Thymus (tissue), 11 donors: Measurements from ENCODE around the gene ZNF763. TPM values are rescaled to one million over a fixed set of nuclear protein-coding genes. Genes with fewer than 3 reads are reported as not detected.

ENCODE experiments used
- DNase-seq, 9 donors: peaks; one replicate each; pipeline ENCODE4 v3.0.0-alpha.2; 2013; ENCODE audit warnings: low spot score in 9 of 9, low read depth in 6 of 9, missing footprints in 1 of 9
- H3K27ac ChIP-seq, 2 donors: one replicate each; pipeline ENCODE4 v1.5.1; 2013; ENCODE audit warnings: control low read depth in 1 of 2, low read depth in 1 of 2, low read length in 1 of 2, mild to moderate bottlenecking in 1 of 2, moderate library complexity in 1 of 2
- H3K27me3 ChIP-seq, 2 donors: one replicate each; pipeline ENCODE4 v1.5.1; 2013; ENCODE audit warnings: low read length in 1 of 2; ENCODE audit not compliant: control insufficient read depth in 2 of 2, insufficient read depth in 1 of 2
- H3K36me3 ChIP-seq, 2 donors: one replicate each; pipeline ENCODE4 v1.5.1; 2013; ENCODE audit warnings: low read length in 1 of 2, mild to moderate bottlenecking in 1 of 2, moderate library complexity in 1 of 2; ENCODE audit not compliant: control insufficient read depth in 2 of 2, insufficient read depth in 2 of 2
- H3K4me1 ChIP-seq, 2 donors: one replicate each; pipeline ENCODE4 v1.5.1; 2013; ENCODE audit warnings: low read length in 2 of 2; ENCODE audit not compliant: control insufficient read depth in 2 of 2, insufficient read depth in 2 of 2
- H3K4me3 ChIP-seq, 2 donors: one replicate each; pipeline ENCODE4 v1.5.1; 2013; ENCODE audit warnings: low read length in 2 of 2, control low read depth in 1 of 2, mild to moderate bottlenecking in 1 of 2
- H3K9me3 ChIP-seq, 2 donors: one replicate each; pipeline ENCODE4 v1.5.1; 2013; ENCODE audit warnings: low read length in 1 of 2, mild to moderate bottlenecking in 1 of 2; ENCODE audit not compliant: control insufficient read depth in 2 of 2, insufficient read depth in 1 of 2
- WGBS: extraction: QIAGEN DNeasy Blood & Tissue Kit; methylation state at CpG from one replicate; pipeline ENCODE4 v1.1.7; 2013; 5-methylcytosine and 5-hydroxymethylcytosine counted together
- polyA plus RNA-seq: library from polyadenylated mRNA; stranded (reverse); fragments of 200-250 nt; gene quantifications from one replicate; pipeline ENCODE4 v1.2.3, GENCODE V29; 2013
- total RNA-seq: library from RNA; stranded (reverse); fragments of 120-200 nt; gene quantifications from one replicate; pipeline ENCODE4 v1.2.4, GENCODE V29; 2013
- donor health status: healthy.

Gene ZNF763
- total and polyA plus RNA-seq, 2 donors, result 4.4 to 9.9 TPM

DNA sequence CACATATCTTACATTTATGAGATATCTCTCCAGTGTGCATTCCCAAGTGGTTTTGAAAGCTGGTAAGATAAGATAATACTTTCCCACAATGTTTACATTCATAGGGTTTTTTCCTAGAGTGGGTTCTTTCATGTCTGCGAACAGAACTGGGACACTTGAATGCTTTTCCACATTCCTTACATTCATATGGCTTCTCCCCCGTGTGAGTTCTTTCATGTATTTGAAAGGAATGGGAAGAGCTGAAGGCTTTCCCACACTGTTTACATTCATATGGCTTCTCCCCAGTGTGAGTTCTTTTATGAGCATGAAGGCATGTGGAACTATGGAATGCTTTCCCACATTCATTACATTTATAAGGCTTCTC lies 50.9 kb downstream of the ZNF763 start:
- Histone ChIP-seq H3K36me3 (peaks cover 38 to 50% of the 10 kb centered on the region in 2 donors), H3K4me1 (no peaks in the 10 kb centered on the region), H3K4me3 (no peak overlapping the region), H3K27ac (no peak overlapping the region), H3K27me3 (no peaks in the 10 kb centered on the region), H3K9me3 (peaks cover 24 to 71% of the 10 kb centered on the region in 2 donors)
- WGBS, result 97% methylated on average over 2 of the region's 2 CpGs
- DNase-seq, result no peak

Other genes starting within 250 kb of the ZNF763 start
- gene ZNF823, start 226.1 kb upstream of the ZNF763 start, total RNA-seq, result 8.6 TPM
- gene ZNF823, start 226.1 kb upstream of the ZNF763 start, polyA plus RNA-seq, result 5.6 TPM
- 7.7 TPM for gene ZNF441, start 198.0 kb upstream of the ZNF763 start, total RNA-seq
- 9.0 TPM for gene ZNF441, start 198.0 kb upstream of the ZNF763 start, polyA plus RNA-seq
- 4.8 TPM for gene ZNF491, start 166.5 kb upstream of the ZNF763 start, total RNA-seq
- gene ZNF491, start 166.5 kb upstream of the ZNF763 start, polyA plus RNA-seq, result 3.5 TPM
- 8.9 TPM for gene ZNF440, start 150.8 kb upstream of the ZNF763 start, total RNA-seq
- 19.0 TPM for gene ZNF440, start 150.8 kb upstream of the ZNF763 start, polyA plus RNA-seq
- gene ZNF439, start 116.3 kb upstream of the ZNF763 start, total RNA-seq, result 15.2 TPM
- gene ZNF439, start 116.3 kb upstream of the ZNF763 start, polyA plus RNA-seq, result 28.7 TPM
- gene ZNF69, start 77.3 kb upstream of the ZNF763 start, total RNA-seq, result 5.1 TPM
- 9.4 TPM for gene ZNF69, start 77.3 kb upstream of the ZNF763 start, polyA plus RNA-seq
- gene ZNF700, start 39.9 kb upstream of the ZNF763 start, total RNA-seq, result 13.6 TPM
- 42.6 TPM for gene ZNF700, start 39.9 kb upstream of the ZNF763 start, polyA plus RNA-seq
- 2.0 TPM for gene ZNF433, start 70.6 kb downstream of the ZNF763 start, total RNA-seq
- 6.3 TPM for gene ZNF433, start 70.6 kb downstream of the ZNF763 start, polyA plus RNA-seq
- 0.38 TPM for gene ZNF878, start 87.9 kb downstream of the ZNF763 start, total RNA-seq
- gene ZNF878, start 87.9 kb downstream of the ZNF763 start, polyA plus RNA-seq, result 0.23 TPM
- gene ZNF844, start 99.7 kb downstream of the ZNF763 start, total RNA-seq, result 4.6 TPM
- 7.0 TPM for gene ZNF844, start 99.7 kb downstream of the ZNF763 start, polyA plus RNA-seq
- 7.7 TPM for gene ZNF20, start 175.3 kb downstream of the ZNF763 start, total RNA-seq
- gene ZNF20, start 175.3 kb downstream of the ZNF763 start, polyA plus RNA-seq, result 3.7 TPM
- 4.8 TPM for gene ZNF625, start 191.7 kb downstream of the ZNF763 start, total RNA-seq
- gene ZNF625, start 191.7 kb downstream of the ZNF763 start, polyA plus RNA-seq, result 1.9 TPM
- gene ZNF136, start 198.1 kb downstream of the ZNF763 start, total RNA-seq, result 10.7 TPM
- gene ZNF136, start 198.1 kb downstream of the ZNF763 start, polyA plus RNA-seq, result 8.3 TPM